Pancreas (tissue), 10 donors: ENCODE measurements around the gene SLC7A6. TPM values are rescaled to one million over a fixed set of nuclear protein-coding genes. Genes with fewer than 3 reads are reported as not detected.

ENCODE experiments used
- ATAC-seq, 4 donors: fragments of 200-7000 bp; cut with Tn5 transposase; one replicate each; pipeline versions ENCODE4 v1.8.0 to v1.9.1; 2020; ENCODE audit warnings: mild to moderate bottlenecking in 4 of 4, moderate library complexity in 4 of 4
- DNase-seq, 6 donors: peaks; one replicate each; pipeline ENCODE4 v3.0.0-alpha.2; 2020
- FAIRE-seq: peaks from 2 replicates; lab custom pipeline; 2012; peaks lifted over from hg19 to GRCh38; lab: Jason Lieb, UNC
- H3K27ac ChIP-seq, 4 donors: fragments of 200-600 bp; sonication (generic); 1 replicate in 3 of 4; 2 replicates in 1 of 4; pipeline versions ENCODE4 v1.5.0 to v1.8.0; 2020
- H3K27me3 ChIP-seq, 4 donors: fragments of 200-600 bp; one replicate each; pipeline ENCODE4 v1.8.0; 2021
- H3K36me3 ChIP-seq, 3 donors: fragments of 200-600 bp; sonication (generic) in 1 of 3; one replicate each; pipeline versions ENCODE4 v1.5.0 to v1.8.0; 2020 to 2021
- H3K4me1 ChIP-seq, 3 donors: fragments of 200-600 bp; one replicate each; pipeline ENCODE4 v1.8.0; 2021
- H3K4me3 ChIP-seq, 4 donors: fragments of 200-600 bp; sonication (generic) in 2 of 4; one replicate each; pipeline versions ENCODE4 v1.5.0 to v1.8.0; 2020 to 2021
- H3K9me3 ChIP-seq, 4 donors: fragments of 200-600 bp; one replicate each; pipeline ENCODE4 v1.8.0; 2021
- WGBS, 2 donors: extraction: QIAGEN DNeasy Blood & Tissue Kit; methylation state at CpG; one replicate each; pipeline ENCODE4 v1.1.7; 2013; 5-methylcytosine and 5-hydroxymethylcytosine counted together
- intact Hi-C, 3 donors: fragments of 100-400 bp; cut with DNase I; formaldehyde crosslinking; loops; one replicate each; pipeline versions ENCODE4 v1.11.1 to v1.14.2; 2022
- polyA plus RNA-seq, 2 donors: library from polyadenylated mRNA; stranded (reverse); fragments of 200-250 nt; gene quantifications; one replicate each; pipeline ENCODE4 v1.2.3, GENCODE V29; 2013
- total RNA-seq, 6 donors: library from RNA; stranded (reverse); fragmentation: NEBNext Ultra II Directional in 4 of 6; extraction: Animal tissue kit (Norgen Biotek cat#: 25700) in 4 of 6; gene quantifications; one replicate each; pipeline versions ENCODE4 v1.2.1 to v1.2.4, GENCODE V29; 2021 to 2023
- TF ChIP-seq, protein P1 (sequence below), 4 donors: fragments of 200-600 bp; sonication (generic) in 3 of 4; IDR thresholded peaks; one replicate each; pipeline versions ENCODE4 v1.5.0 to v1.8.0; 2021; ENCODE audit warnings: antibody characterized with exemption in 4 of 4
- donor health status: healthy with polysubstance abuse.
- donor health status: DM: no; HTN: no; CAD: no; lungs with moderate emphysema.
- donor health status: DM: no; HTN: no; CAD: no.
- donor health status: control.
- donor health status: control.
- donor health status: Bipolar disorder and iron deficiency.
- donor health status: DM: yes; HTN: yes; CAD: no.
- donor health status: DM: no; HTN: no; CAD: no.
- donor health status: DM: no; HTN: no; CAD: no.
- donor health status: DM: yes; HTN: yes; CAD: no.

SLC7A6 gene
- total and polyA plus RNA-seq, 8 donors = 3.1 to 8.7 (median 5.4) TPM

DNA sequence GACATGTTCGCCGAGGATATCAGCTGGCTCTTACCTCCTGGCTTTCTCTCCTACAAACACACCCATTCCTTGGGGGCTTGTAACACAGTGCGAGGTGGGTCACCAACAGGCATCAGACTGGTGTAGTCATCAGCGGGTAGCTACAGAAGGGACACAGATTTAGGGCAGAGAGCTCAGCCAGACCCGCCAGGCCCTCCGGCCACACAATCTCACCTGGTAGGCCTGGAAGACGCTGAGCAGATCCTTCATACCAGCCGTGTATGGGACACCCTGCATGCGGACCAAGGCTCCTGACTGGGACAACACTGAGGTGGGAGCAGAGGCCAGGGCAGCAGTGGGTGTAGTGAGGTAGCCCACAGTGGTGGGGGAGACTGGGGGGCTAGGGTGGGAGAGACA, 34.2 kb upstream of the SLC7A6 start:
- TF ChIP-seq, protein P1, sequence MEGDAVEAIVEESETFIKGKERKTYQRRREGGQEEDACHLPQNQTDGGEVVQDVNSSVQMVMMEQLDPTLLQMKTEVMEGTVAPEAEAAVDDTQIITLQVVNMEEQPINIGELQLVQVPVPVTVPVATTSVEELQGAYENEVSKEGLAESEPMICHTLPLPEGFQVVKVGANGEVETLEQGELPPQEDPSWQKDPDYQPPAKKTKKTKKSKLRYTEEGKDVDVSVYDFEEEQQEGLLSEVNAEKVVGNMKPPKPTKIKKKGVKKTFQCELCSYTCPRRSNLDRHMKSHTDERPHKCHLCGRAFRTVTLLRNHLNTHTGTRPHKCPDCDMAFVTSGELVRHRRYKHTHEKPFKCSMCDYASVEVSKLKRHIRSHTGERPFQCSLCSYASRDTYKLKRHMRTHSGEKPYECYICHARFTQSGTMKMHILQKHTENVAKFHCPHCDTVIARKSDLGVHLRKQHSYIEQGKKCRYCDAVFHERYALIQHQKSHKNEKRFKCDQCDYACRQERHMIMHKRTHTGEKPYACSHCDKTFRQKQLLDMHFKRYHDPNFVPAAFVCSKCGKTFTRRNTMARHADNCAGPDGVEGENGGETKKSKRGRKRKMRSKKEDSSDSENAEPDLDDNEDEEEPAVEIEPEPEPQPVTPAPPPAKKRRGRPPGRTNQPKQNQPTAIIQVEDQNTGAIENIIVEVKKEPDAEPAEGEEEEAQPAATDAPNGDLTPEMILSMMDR (IDR thresholded peaks at IDR 0.05) = no peak
- Histone ChIP-seq H3K4me1 (peaks cover 27 to 36% (median 29%) of the 10 kb centered on the region in 3 donors), H3K27me3 (no peaks in the 10 kb centered on the region), H3K36me3 (peaks cover 7 to 28% (median 18%) of the 10 kb centered on the region in 3 donors), H3K9me3 (no peaks in the 10 kb centered on the region), H3K27ac (no peak overlapping the region), H3K4me3 (no peak overlapping the region)
- ATAC-seq = no peak
- 84 to 88% methylated on average over 9 of the region's 9 CpGs for WGBS, 2 donors
- intact Hi-C loops = loop anchor here in 1 of 3 donors (10.0 kb wide), 2 partner anchors 145 to 245 kb away; partner anchors contain the start of genes DPEP3 and NFATC3
- FAIRE-seq = no peak
- DNase-seq = peak in 1 of 6 donors; percentile 53

- no peak for FAIRE-seq
- Histone ChIP-seq H3K36me3 (peaks cover 7 to 28% (median 18%) of the 10 kb centered on the region in 3 donors), H3K27me3 (no peaks in the 10 kb centered on the region), H3K9me3 (no peaks in the 10 kb centered on the region), H3K4me3 (no peak overlapping the region), H3K4me1 (peaks cover 27 to 36% (median 29%) of the 10 kb centered on the region in 3 donors), H3K27ac (no peak overlapping the region)
- intact Hi-C loops = loop anchor here in 1 of 3 donors (10.0 kb wide), 2 partner anchors 146 to 246 kb away; partner anchors contain the start of genes DPEP3 and NFATC3
- WGBS, 2 donors = 86 to 90% methylated on average over 12 of the region's 12 CpGs
- TF ChIP-seq, protein P1 (IDR thresholded peaks at IDR 0.05) = no peak
- ATAC-seq = no peak
- DNase-seq = peak in 1 of 6 donors; percentile 49
These were observed 33.4 kb upstream of the SLC7A6 start for GRCh38 chr16:68230956-68231355.

DNA sequence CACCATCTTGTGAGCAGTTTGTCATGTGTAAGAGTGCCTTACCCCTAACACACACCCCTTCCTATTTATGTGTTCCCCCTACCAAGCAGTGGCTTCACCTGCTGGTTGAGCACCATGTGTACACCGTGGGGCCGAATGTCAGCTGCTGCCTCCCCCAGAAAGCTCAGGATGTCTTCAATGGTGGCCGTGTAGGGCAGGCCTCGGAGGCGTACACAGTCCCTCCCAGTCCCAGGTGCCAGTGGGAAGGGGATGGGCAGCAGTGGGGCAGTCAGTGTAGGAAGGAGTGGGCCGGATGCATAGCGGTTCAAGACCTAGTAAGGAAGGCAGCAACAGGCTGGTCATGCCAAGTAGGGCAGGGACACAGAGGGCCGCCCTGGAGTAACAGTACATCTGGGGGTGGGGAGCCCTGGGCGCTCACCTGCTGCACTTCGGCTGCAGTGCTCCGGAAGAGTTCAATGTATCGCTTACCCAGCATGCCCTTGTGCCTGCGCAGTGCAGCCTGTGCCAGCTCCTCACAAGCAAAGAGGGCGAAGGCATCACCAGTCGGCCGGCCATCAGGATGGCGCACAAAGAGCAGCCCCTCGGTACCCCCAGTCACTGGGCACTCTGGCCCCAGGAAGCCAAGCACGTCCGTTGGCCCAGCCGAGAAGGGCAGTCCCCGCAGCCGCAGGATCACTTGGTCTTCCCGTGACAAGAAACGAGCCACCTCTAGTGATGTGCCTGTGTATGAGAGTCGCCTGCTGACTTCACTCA, 32.8 kb upstream of the SLC7A6 start:
- Histone ChIP-seq H3K36me3 (peaks cover 7 to 28% (median 18%) of the 10 kb centered on the region in 3 donors), H3K4me1 (peaks cover 28 to 39% (median 29%) of the 10 kb centered on the region in 3 donors), H3K27ac (no peak overlapping the region), H3K4me3 (no peak overlapping the region), H3K27me3 (no peaks in the 10 kb centered on the region), H3K9me3 (no peaks in the 10 kb centered on the region)
- DNase-seq (peak in 2 of 6 donors; percentile 42 to 75), ATAC-seq (no peak), FAIRE-seq (no peak)
- intact Hi-C loops = loop anchor here in 1 of 3 donors (10.0 kb wide), 2 partner anchors 147 to 247 kb away; partner anchors contain the start of genes DPEP3 and NFATC3
- WGBS, 2 donors = 84 to 85% methylated on average over 26 of the region's 26 CpGs
- TF ChIP-seq, protein P1 (IDR thresholded peaks at IDR 0.05) = no peak

- no peaks in the 10 kb centered on the region for H3K27me3 ChIP-seq
- 83 to 85% methylated on average over 16 of the region's 16 CpGs for WGBS, 2 donors
- DNase-seq = peak in 2 of 6 donors; percentile 51 to 70
- peaks cover 27 to 40% (median 27%) of the 10 kb centered on the region in 3 donors for H3K4me1 ChIP-seq
- H3K9me3 ChIP-seq = no peaks in the 10 kb centered on the region
- intact Hi-C loops = loop anchor here in 1 of 3 donors (10.0 kb wide), 2 partner anchors 148 to 248 kb away; partner anchors contain the start of genes DPEP3 and NFATC3
- no peak overlapping the region for H3K27ac ChIP-seq
- ATAC-seq = no peak
- H3K36me3 ChIP-seq = peaks cover 7 to 28% (median 18%) of the 10 kb centered on the region in 3 donors
- H3K4me3 ChIP-seq = no peak overlapping the region
- TF ChIP-seq, protein P1 (IDR thresholded peaks at IDR 0.05) = no peak
- FAIRE-seq = no peak
These were observed 32.0 kb upstream of the SLC7A6 start for GRCh38 chr16:68232335-68232734.
